Keratinocyte (primary cell): ENCODE measurements around the gene CLCN5. TPM values are rescaled to one million over a fixed set of nuclear protein-coding genes. Genes with fewer than 3 reads are reported as not detected.
"Not testable (repeated sequence)": the region's sequence is repeated elsewhere in the genome, so short reads cannot be mapped to it uniquely, and the experiment has no call there.

Experiments used
- DNase-seq: peaks from one replicate; pipeline ENCODE4 v3.0.0-alpha.2; 2011; ENCODE audit warnings: low read depth, missing footprints, low spot score
- FAIRE-seq: peaks from 2 replicates; lab custom pipeline; 2011; peaks lifted over from hg19 to GRCh38; lab: Jason Lieb, UNC
- H2AFZ ChIP-seq: 2 replicates; pipeline ENCODE4 v1.6.0; 2012; ENCODE audit warnings: low read length, control low read depth, inconsistent platforms; ENCODE audit not compliant: control insufficient read depth
- H3K27ac ChIP-seq: 2 replicates; pipeline ENCODE4 v1.5.1; 2011; ENCODE audit warnings: low read length; ENCODE audit not compliant: control insufficient read depth, insufficient read depth
- H3K27me3 ChIP-seq: 3 replicates; pipeline ENCODE4 v1.6.0; 2011; ENCODE audit warnings: low read length; ENCODE audit not compliant: control insufficient read depth, insufficient read depth; ENCODE audit errors: extremely low read depth
- H3K36me3 ChIP-seq, 2 experiments: 2 replicates in 1 of 2; 3 replicates in 1 of 2; pipeline ENCODE4 v1.5.1; 2011; ENCODE audit warnings: low read length in 2 of 2, mild to moderate bottlenecking in 1 of 2; ENCODE audit not compliant: control insufficient read depth in 2 of 2, insufficient read depth in 2 of 2; ENCODE audit errors: extremely low read depth in 1 of 2
- H3K4me1 ChIP-seq: 3 replicates; pipeline ENCODE4 v1.5.1; 2011; ENCODE audit warnings: low read length; ENCODE audit not compliant: control insufficient read depth, insufficient read depth; ENCODE audit errors: extremely low read depth
- H3K4me2 ChIP-seq: 3 replicates; pipeline ENCODE4 v1.6.0; 2011; ENCODE audit warnings: low read depth, low read length; ENCODE audit not compliant: control insufficient read depth, insufficient read depth; ENCODE audit errors: extremely low read depth
- H3K4me3 ChIP-seq, 3 experiments: fragments of 200-600 bp in 1 of 3; sonication (generic) in 1 of 3; 2 replicates in 2 of 3; 3 replicates in 1 of 3; pipeline ENCODE4 v1.5.1; 2011 to 2016; ENCODE audit warnings: low read length in 3 of 3, mild to moderate bottlenecking in 3 of 3, control low read depth in 2 of 3, inconsistent platforms in 1 of 3, low read depth in 1 of 3, mixed read lengths in 1 of 3, mixed run types in 1 of 3, moderate library complexity in 1 of 3; ENCODE audit not compliant: control insufficient read depth in 2 of 3, insufficient read depth in 2 of 3; ENCODE audit errors: extremely low read depth in 1 of 3
- H3K79me2 ChIP-seq: 2 replicates; pipeline ENCODE4 v1.6.0; 2012; ENCODE audit warnings: low read length; ENCODE audit not compliant: control insufficient read depth, insufficient read depth
- H3K9ac ChIP-seq: 3 replicates; pipeline ENCODE4 v1.6.0; 2011; ENCODE audit warnings: low read length; ENCODE audit not compliant: control insufficient read depth, insufficient read depth; ENCODE audit errors: extremely low read depth
- H3K9me1 ChIP-seq: 3 replicates; pipeline ENCODE4 v1.6.0; 2011; ENCODE audit warnings: low read length; ENCODE audit not compliant: control insufficient read depth, insufficient read depth; ENCODE audit errors: extremely low read depth
- H3K9me3 ChIP-seq: 2 replicates; pipeline ENCODE4 v1.5.1; 2012; ENCODE audit warnings: low read depth, low read length; ENCODE audit not compliant: control insufficient read depth
- H4K20me1 ChIP-seq: 3 replicates; pipeline ENCODE4 v1.6.0; 2011; ENCODE audit warnings: low read length; ENCODE audit not compliant: control insufficient read depth, insufficient read depth; ENCODE audit errors: extremely low read depth
- EZH2 ChIP-seq: IDR thresholded peaks from one replicate; pipeline ENCODE4 v1.6.1; 2012; ENCODE audit warnings: inconsistent platforms, mild to moderate bottlenecking, low read length, moderate library complexity
- dilution Hi-C: fragments of 300-500 bp; cut with MboI; formaldehyde crosslinking; loops from one replicate; pipeline ENCODE4 v1.7.0; 2020; ENCODE audit warnings: low sequenced_read_pairs; ENCODE audit not compliant: extremely low pct_ligation_motif_present
- polyA plus RNA-seq, 5 experiments: library from polyadenylated mRNA; depleted of rRNA in 3 of 5; stranded (reverse) in 3 of 5; stranded (forward) in 1 of 5; unstranded in 1 of 5; fragments of >200 nt; gene quantifications; 1 replicate in 1 of 5; 2 replicates in 3 of 5; 3 replicates in 1 of 5; pipeline versions ENCODE4 v1.2.1 to v1.2.3, GENCODE V29; 2011 to 2012; ENCODE audit warnings: missing spikeins in 2 of 5, low read depth in 1 of 5, low replicate concordance in 1 of 5
- TF ChIP-seq, protein P1 (sequence below), 3 experiments: IDR thresholded peaks in 1 of 3; conservative IDR thresholded peaks in 1 of 3; optimal IDR thresholded peaks in 1 of 3; 2 replicates in 2 of 3; 3 replicates in 1 of 3; pipeline versions ENCODE3 to v1.5.1; 2011; ENCODE audit warnings: low read length in 3 of 3, mild to moderate bottlenecking in 3 of 3, moderate library complexity in 2 of 3, control low read depth in 1 of 3, inconsistent platforms in 1 of 3; ENCODE audit not compliant: insufficient read depth in 2 of 3; ENCODE audit errors: extremely low read depth in 1 of 3

Gene CLCN5
- polyA plus RNA-seq, 1 donor (not counting 4 experiments of a cell fraction or from before 2014, with no cell fraction given): 3.9 TPM

DNA sequence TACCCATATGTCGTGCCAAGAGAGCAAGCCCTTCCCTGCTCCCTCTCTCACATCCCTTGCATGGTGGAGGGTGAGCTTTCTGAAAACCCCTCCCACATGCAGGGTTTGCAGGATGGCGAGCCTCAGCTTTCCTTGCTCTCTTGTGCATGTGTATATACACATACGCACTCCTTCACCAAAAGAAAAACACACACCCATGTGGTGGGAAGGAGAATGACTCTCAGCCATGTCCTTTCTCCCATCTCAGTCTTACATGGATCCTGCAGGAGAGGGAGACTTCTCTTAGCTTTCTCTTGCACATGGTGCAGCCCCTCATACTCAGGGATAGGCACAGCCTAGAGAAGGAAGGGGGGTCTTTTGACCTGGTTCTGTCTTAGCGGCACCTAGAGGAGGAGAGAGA lies 81.1 kb downstream of the CLCN5 start:
- no peaks in the 10 kb centered on the region for H3K9me3 ChIP-seq
- no peak for FAIRE-seq
- no peaks in the 10 kb centered on the region for H3K36me3 ChIP-seq
- no peaks in the 10 kb centered on the region for H3K9me1 ChIP-seq
- DNase-seq: no peak
- H3K79me2 ChIP-seq: no peaks in the 10 kb centered on the region
- H4K20me1 ChIP-seq: no peaks in the 10 kb centered on the region
- no peak overlapping the region for H2AFZ ChIP-seq
- H3K4me1 ChIP-seq: no peaks in the 10 kb centered on the region
- TF ChIP-seq EZH2: no peak
- TF ChIP-seq, protein P1, sequence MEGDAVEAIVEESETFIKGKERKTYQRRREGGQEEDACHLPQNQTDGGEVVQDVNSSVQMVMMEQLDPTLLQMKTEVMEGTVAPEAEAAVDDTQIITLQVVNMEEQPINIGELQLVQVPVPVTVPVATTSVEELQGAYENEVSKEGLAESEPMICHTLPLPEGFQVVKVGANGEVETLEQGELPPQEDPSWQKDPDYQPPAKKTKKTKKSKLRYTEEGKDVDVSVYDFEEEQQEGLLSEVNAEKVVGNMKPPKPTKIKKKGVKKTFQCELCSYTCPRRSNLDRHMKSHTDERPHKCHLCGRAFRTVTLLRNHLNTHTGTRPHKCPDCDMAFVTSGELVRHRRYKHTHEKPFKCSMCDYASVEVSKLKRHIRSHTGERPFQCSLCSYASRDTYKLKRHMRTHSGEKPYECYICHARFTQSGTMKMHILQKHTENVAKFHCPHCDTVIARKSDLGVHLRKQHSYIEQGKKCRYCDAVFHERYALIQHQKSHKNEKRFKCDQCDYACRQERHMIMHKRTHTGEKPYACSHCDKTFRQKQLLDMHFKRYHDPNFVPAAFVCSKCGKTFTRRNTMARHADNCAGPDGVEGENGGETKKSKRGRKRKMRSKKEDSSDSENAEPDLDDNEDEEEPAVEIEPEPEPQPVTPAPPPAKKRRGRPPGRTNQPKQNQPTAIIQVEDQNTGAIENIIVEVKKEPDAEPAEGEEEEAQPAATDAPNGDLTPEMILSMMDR (optimal IDR thresholded peaks at IDR 0.05 in 1 of 3, IDR thresholded peaks at IDR 0.05 in 1 of 3, conservative IDR thresholded peaks at IDR 0.05 in 1 of 3; ENCODE audit: extremely low read depth in 1 of 3, insufficient read depth in 2 of 3, low read length in 3 of 3): no peak
- H3K27ac ChIP-seq: no peak overlapping the region
- H3K4me2 ChIP-seq: no peak overlapping the region
- dilution Hi-C loops: no loop called here
- no peak overlapping the region for H3K4me3 ChIP-seq
- H3K9ac ChIP-seq: no peak overlapping the region
- H3K27me3 ChIP-seq: no peaks in the 10 kb centered on the region

DNA sequence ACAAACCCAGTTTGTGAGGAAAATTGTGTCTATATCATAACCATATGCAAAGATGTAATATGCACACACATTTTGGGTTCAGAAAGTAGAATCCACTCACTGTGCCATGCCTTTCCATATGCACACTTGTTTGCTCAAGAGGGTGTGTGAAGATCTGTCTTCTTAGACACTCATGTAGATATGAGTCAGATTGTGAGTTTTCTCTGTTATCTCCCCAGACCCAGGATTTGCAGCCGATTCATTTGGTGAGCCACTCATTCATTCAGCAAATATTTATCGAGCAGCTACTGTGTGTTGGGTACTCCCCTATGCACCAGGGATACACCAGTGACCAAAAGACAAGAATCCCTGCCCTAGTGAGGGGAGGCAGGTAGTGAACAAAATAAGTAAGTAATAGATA lies 81.5 kb downstream of the CLCN5 start:
- Histone ChIP-seq H3K9me3 (no peaks in the 10 kb centered on the region), H3K9ac (no peak overlapping the region), H3K4me1 (no peaks in the 10 kb centered on the region), H4K20me1 (no peaks in the 10 kb centered on the region), H3K4me2 (no peak overlapping the region), H3K36me3 (no peaks in the 10 kb centered on the region), H2AFZ (no peak overlapping the region), H3K27ac (no peak overlapping the region), H3K9me1 (no peaks in the 10 kb centered on the region), H3K4me3 (no peak overlapping the region), H3K79me2 (no peaks in the 10 kb centered on the region), H3K27me3 (no peaks in the 10 kb centered on the region)
- FAIRE-seq (no peak), DNase-seq (no peak)
- dilution Hi-C loops: no loop called here
- TF ChIP-seq, protein P1 (optimal IDR thresholded peaks at IDR 0.05 in 1 of 3, IDR thresholded peaks at IDR 0.05 in 1 of 3, conservative IDR thresholded peaks at IDR 0.05 in 1 of 3; ENCODE audit: extremely low read depth in 1 of 3, insufficient read depth in 2 of 3, low read length in 3 of 3): no peak
- TF ChIP-seq EZH2: no peak

DNA sequence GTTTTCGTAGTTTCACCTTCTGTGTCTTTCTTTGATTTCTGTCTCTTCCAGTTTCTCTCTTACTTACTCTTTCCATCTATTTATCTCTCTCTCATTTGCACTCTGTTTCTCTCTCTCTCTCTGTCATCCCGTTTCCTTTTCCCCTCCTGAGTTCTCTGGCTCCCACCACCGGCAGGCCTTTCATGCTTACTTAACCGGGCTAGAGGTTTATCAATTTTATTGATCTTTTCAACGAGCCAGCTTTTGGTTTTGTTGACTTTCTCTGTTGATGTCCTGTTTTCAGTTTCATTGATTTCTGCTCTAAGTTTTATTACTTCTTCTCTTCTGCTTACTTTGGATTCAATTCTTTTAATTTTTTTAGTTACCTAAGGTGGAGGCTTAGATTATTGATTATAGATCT lies 103.2 kb downstream of the CLCN5 start:
- H3K27me3 ChIP-seq, H3K4me3 ChIP-seq, H3K9ac ChIP-seq, H3K79me2 ChIP-seq, H3K9me3 ChIP-seq, H3K9me1 ChIP-seq, dilution Hi-C loops, H3K36me3 ChIP-seq, H3K4me1 ChIP-seq, H4K20me1 ChIP-seq, H3K27ac ChIP-seq, H2AFZ ChIP-seq, FAIRE-seq, H3K4me2 ChIP-seq, DNase-seq: not testable (repeated sequence)
